ENCODE measurements around the gene CDHR3. TPM values are rescaled to one million over a fixed set of nuclear protein-coding genes. Genes with fewer than 3 reads are reported as not detected.
"Not testable (repeated sequence)": the region's sequence is repeated elsewhere in the genome, so short reads cannot be mapped to it uniquely, and the experiment has no call there.

The CDHR3 gene
- polyA plus RNA-seq, 1 experiment = 1.9 TPM

DNA sequence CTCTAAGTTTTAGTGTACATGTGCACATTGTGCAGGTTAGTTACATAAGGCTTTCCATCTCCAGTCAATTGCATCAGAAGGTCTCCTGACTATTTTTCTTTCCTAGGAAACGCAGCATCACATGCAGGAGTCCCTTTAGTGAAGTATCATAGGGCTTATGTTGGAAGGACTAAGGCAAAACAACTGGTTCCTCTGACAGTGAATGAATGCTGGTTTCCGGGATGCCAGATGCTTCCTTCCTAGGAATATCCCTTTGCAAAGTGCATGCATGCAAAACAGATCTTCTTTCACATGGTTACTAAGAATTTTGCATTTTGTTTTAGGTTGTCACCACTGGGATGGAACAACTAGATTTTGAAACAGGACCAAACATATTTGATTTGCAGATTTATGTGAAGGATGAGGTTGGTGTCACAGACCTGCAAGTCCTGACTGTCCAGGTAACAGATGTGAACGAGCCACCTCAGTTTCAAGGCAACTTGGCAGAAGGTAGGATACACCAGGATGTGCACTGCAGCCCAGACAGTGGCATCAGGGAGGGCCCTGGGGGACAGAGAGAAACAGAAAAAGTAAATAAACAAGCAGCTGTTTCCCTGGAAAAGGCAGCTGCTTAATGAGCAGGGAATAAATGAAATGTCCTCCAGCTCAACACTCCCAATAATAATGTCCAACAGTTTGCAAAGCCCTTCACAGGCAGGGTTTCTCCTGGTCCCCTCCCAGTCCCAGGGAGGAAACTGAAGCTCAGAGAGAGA is 17.8 kb downstream of the CDHR3 start:
- H3K9me3 ChIP-seq (ENCODE audit: control insufficient read depth, insufficient read depth, low read length) = no peaks in the 10 kb centered on the region
- no peak overlapping the region for H3K27ac ChIP-seq (ENCODE audit: low read depth, low read length)
- POLR2A ChIA-PET = interaction anchor here (1.1 kb wide), 1 partner anchor 20 kb away, joined by 3 read pairs; no protein-coding TSS in a partner anchor
- no peak overlapping the region for H3K4me3 ChIP-seq (ENCODE audit: low read depth, low read length)
- DNase-seq (ENCODE audit: low read depth, low spot score) = no peak
- TF ChIP-seq, protein P1, sequence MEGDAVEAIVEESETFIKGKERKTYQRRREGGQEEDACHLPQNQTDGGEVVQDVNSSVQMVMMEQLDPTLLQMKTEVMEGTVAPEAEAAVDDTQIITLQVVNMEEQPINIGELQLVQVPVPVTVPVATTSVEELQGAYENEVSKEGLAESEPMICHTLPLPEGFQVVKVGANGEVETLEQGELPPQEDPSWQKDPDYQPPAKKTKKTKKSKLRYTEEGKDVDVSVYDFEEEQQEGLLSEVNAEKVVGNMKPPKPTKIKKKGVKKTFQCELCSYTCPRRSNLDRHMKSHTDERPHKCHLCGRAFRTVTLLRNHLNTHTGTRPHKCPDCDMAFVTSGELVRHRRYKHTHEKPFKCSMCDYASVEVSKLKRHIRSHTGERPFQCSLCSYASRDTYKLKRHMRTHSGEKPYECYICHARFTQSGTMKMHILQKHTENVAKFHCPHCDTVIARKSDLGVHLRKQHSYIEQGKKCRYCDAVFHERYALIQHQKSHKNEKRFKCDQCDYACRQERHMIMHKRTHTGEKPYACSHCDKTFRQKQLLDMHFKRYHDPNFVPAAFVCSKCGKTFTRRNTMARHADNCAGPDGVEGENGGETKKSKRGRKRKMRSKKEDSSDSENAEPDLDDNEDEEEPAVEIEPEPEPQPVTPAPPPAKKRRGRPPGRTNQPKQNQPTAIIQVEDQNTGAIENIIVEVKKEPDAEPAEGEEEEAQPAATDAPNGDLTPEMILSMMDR (IDR thresholded peaks at IDR 0.05; ENCODE audit: low read depth, low read length) = no peak
- peaks cover 14% of the 10 kb centered on the region for H3K27me3 ChIP-seq (ENCODE audit: control insufficient read depth, insufficient read depth, low read length)
- CTCF ChIA-PET = no interaction called here

DNA sequence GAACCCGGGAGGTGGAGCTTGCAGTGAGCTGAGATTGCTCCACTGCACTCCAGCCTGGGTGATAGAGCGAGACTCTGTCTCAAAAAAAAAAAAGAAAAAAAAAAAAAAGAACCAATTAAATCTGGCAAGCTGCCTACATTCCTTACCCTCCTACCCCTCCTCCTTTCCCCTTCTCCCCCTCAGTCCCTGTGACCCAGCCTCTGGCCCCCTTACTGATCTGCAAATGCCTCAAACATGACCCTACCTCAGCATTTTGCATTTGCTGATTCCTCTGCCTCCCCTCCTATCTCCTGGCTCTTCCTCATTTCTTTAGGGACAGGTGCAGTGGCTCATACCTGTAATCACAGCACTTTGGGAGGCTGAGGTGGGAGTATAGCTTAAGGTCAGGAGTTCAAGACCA is 19.3 kb downstream of the CDHR3 start:
- ChIA-PET POLR2A (no interaction called here), CTCF (interaction anchor here (0.6 to 0.7 kb wide), 2 partner anchors 460 to 1089 kb away, joined by 3 to 8 read pairs; no protein-coding TSS in a partner anchor)
- Histone ChIP-seq H3K9me3 (ENCODE audit: control insufficient read depth, insufficient read depth, low read length) (no peaks in the 10 kb centered on the region), H3K27ac (ENCODE audit: low read depth, low read length) (no peak overlapping the region), H3K4me3 (ENCODE audit: low read depth, low read length) (no peak overlapping the region), H3K27me3 (ENCODE audit: control insufficient read depth, insufficient read depth, low read length) (peaks cover 19% of the 10 kb centered on the region)
- TF ChIP-seq, protein P1 (IDR thresholded peaks at IDR 0.05; ENCODE audit: low read depth, low read length) = no peak
- no peak for DNase-seq (ENCODE audit: low read depth, low spot score)

DNA sequence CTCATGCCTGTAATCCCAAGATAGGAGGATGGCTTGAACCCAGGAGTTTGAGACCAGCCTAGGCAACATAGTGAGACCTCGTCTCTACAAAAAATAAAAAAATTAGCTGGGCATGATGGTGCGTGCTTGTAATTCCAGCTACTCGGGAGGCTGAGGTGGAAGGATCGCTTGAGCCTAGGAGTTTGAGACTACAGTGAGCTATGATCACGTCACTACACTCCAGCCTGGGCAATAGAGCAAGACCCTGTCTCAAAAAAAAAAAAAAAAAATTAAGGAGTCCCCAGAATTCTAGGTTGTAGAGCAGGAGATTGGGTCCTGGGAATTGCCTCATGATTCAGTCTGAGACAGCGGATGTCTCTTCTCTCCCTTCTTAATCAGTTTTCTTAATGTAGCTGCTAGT is 21.7 kb downstream of the CDHR3 start:
- H3K27me3 ChIP-seq (ENCODE audit: control insufficient read depth, insufficient read depth, low read length) = peaks cover 33% of the 10 kb centered on the region
- H3K27ac ChIP-seq (ENCODE audit: low read depth, low read length); H3K4me3 ChIP-seq (ENCODE audit: low read depth, low read length); H3K9me3 ChIP-seq (ENCODE audit: control insufficient read depth, insufficient read depth, low read length); DNase-seq (ENCODE audit: low read depth, low spot score); CTCF ChIA-PET: not testable (repeated sequence)
- POLR2A ChIA-PET = interaction anchor here (0.7 kb wide), 1 partner anchor 55 kb away, joined by 6 read pairs; no protein-coding TSS in a partner anchor

DNA sequence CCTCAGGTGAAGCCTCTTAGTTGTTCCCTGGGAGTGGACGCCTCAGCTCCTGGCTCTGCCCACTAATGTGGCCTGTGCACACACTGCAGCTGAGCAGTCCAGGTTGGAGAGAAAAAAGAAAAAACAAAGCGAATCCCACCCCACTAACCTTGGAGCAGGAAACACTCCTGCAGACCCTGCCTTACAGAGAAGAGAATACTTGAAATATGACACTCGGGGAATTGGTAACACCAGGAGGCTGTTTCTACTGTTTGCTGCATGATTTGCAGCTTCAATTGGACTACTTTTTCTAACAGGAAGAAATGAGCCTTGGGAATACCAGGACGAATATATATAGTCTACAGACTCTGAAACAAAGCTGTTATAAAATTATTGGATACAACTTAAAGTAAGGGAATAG is 22.2 kb downstream of the CDHR3 start:
- Histone ChIP-seq H3K27ac (ENCODE audit: low read depth, low read length) (no peak overlapping the region), H3K27me3 (ENCODE audit: control insufficient read depth, insufficient read depth, low read length) (peaks cover 34% of the 10 kb centered on the region), H3K4me3 (ENCODE audit: low read depth, low read length) (no peak overlapping the region), H3K9me3 (ENCODE audit: control insufficient read depth, insufficient read depth, low read length) (no peaks in the 10 kb centered on the region)
- POLR2A ChIA-PET = no interaction called here
- CTCF ChIA-PET = no interaction called here
- TF ChIP-seq, protein P1 (IDR thresholded peaks at IDR 0.05; ENCODE audit: low read depth, low read length) = no peak
- DNase-seq (ENCODE audit: low read depth, low spot score) = no peak

DNA sequence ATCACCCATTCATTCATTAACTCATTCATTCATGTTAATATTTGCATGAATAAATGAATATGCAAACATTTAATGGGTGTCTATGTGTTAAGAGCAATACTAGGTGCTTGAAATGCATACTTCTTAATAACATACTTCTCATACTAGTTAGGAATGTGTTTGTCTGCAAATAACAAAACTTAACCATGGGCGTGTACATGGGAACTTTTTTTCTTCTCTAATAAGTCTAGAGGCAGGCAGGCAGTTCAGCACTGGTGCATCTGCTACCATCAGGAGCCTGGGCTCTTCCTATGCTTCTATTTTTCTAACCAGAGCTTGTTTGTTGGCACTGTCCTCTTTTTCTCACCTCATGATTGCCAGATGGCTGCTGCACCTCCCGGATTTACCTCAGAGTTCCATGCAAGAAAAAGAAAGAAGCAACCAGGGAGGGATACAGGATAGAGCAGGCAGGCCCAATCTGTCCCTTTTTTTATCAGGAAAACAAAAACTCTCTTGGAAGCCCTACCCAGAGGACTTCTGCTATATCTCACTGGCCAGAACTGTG is 22.7 kb downstream of the CDHR3 start:
- DNase-seq (ENCODE audit: low read depth, low spot score) = no peak
- H3K27ac ChIP-seq (ENCODE audit: low read depth, low read length) = no peak overlapping the region
- no peak overlapping the region for H3K4me3 ChIP-seq (ENCODE audit: low read depth, low read length)
- peaks cover 38% of the 10 kb centered on the region for H3K27me3 ChIP-seq (ENCODE audit: control insufficient read depth, insufficient read depth, low read length)
- CTCF ChIA-PET = no interaction called here
- H3K9me3 ChIP-seq (ENCODE audit: control insufficient read depth, insufficient read depth, low read length) = no peaks in the 10 kb centered on the region
- POLR2A ChIA-PET = no interaction called here
- TF ChIP-seq, protein P1 (IDR thresholded peaks at IDR 0.05; ENCODE audit: low read depth, low read length) = no peak

Measured in AG04450 (cell line).